A549 (cell line): ENCODE results near the gene EIF4B.

Source experiments
- BHLHE40 ChIP-seq: IDR thresholded peaks from 2 replicates; pipeline ENCODE4 v1.6.1; 2012; ENCODE audit warnings: low read depth, low read length, inconsistent platforms
- CEBPB ChIP-seq, 2 experiments: fragments of >200 bp in 1 of 2; sonication (Bioruptor Twin) in 1 of 2; formaldehyde crosslinking in 1 of 2; IDR thresholded peaks; 2 replicates each; pipeline ENCODE4 v1.6.1; 2012 to 2016
- EP300 ChIP-seq, 2 experiments: fragments of >200 bp; sonication (Bioruptor Twin); formaldehyde crosslinking; IDR thresholded peaks; 2 replicates in 1 of 2; 3 replicates in 1 of 2; pipeline ENCODE4 v1.6.1; 2016 to 2017
- FOXS1 ChIP-seq: fragments of 250-450 bp; sonication (Bioruptor Pico); IDR thresholded peaks from 2 replicates; pipeline ENCODE4 v1.5.0; 2020; ENCODE audit warnings: mild to moderate bottlenecking, moderate library complexity
- MAX ChIP-seq: IDR thresholded peaks from 2 replicates; pipeline ENCODE4 v1.6.1; 2012
- PBX3 ChIP-seq: IDR thresholded peaks from 2 replicates; pipeline ENCODE4 v1.6.1; 2012
- POLR2A ChIP-seq: IDR thresholded peaks from 2 replicates; pipeline ENCODE4 v1.6.1; 2012; ENCODE audit warnings: mild to moderate bottlenecking, low read length
- POLR2AphosphoS2 ChIP-seq: conservative IDR thresholded peaks from 2 replicates; pipeline ENCODE4 v1.6.1; 2012; ENCODE audit warnings: low read length, improper control_type of control experiment, inconsistent platforms
- RARB ChIP-seq: fragments of 250-450 bp; sonication (Bioruptor Pico); IDR thresholded peaks from 2 replicates; pipeline ENCODE4 v1.8.0; 2021; ENCODE audit warnings: mild to moderate bottlenecking, moderate library complexity
- TF ChIP-seq, protein P1 (sequence below): fragments of >200 bp; sonication (Bioruptor Twin); formaldehyde crosslinking; IDR thresholded peaks from 3 replicates; pipeline ENCODE4 v1.6.1; 2016
- TF ChIP-seq, protein P2 (sequence below): fragments of >200 bp; sonication (Bioruptor Twin); formaldehyde crosslinking; IDR thresholded peaks from 3 replicates; pipeline ENCODE4 v1.5.1; 2016
- TF ChIP-seq, protein P3 (sequence below): fragments of 450-650 bp; IDR thresholded peaks from 2 replicates; pipeline ENCODE4 v1.6.1; 2014; ENCODE audit warnings: antibody characterized with exemption

DNA sequence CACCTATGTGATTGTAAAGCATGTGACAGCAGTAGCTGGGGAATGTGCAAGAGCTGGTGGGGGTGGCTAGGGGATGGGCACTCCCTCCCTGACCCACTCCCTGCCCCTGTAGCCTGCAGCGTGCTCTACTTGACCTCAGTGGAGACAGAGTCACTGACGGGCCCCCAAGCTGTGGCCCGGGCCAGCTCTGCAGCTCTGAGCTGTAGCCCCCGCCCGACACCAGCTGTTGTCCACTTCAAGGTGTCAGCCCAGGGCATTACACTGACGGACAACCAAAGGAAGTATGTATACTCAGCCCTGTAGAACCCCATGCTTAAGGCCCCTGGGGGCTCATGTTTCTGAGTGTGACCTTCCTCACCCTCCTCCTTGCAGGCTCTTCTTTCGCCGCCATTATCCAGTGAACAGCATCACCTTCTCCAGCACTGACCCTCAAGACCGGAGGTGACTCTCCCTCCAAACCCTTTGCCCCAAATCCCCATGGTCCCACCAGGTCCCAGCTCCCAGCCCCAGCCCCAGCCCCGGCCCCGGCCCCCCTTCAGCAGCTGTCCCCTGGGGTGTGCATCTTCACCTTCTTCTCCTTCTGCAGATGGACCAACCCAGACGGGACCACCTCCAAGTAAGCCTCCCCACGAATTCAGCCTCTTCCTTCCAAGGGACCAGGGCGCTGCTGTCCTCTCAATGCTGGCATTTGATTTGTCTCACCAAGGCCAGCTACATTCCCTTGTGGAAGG is 56.9 kb downstream of the EIF4B start:
- no peak for TF ChIP-seq EP300 (IDR thresholded peaks at IDR 0.05)
- TF ChIP-seq, protein P1, sequence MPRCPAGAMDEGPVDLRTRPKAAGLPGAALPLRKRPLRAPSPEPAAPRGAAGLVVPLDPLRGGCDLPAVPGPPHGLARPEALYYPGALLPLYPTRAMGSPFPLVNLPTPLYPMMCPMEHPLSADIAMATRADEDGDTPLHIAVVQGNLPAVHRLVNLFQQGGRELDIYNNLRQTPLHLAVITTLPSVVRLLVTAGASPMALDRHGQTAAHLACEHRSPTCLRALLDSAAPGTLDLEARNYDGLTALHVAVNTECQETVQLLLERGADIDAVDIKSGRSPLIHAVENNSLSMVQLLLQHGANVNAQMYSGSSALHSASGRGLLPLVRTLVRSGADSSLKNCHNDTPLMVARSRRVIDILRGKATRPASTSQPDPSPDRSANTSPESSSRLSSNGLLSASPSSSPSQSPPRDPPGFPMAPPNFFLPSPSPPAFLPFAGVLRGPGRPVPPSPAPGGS: no peak
- no peak for TF ChIP-seq CEBPB (IDR thresholded peaks at IDR 0.05)
- TF ChIP-seq, protein P2, sequence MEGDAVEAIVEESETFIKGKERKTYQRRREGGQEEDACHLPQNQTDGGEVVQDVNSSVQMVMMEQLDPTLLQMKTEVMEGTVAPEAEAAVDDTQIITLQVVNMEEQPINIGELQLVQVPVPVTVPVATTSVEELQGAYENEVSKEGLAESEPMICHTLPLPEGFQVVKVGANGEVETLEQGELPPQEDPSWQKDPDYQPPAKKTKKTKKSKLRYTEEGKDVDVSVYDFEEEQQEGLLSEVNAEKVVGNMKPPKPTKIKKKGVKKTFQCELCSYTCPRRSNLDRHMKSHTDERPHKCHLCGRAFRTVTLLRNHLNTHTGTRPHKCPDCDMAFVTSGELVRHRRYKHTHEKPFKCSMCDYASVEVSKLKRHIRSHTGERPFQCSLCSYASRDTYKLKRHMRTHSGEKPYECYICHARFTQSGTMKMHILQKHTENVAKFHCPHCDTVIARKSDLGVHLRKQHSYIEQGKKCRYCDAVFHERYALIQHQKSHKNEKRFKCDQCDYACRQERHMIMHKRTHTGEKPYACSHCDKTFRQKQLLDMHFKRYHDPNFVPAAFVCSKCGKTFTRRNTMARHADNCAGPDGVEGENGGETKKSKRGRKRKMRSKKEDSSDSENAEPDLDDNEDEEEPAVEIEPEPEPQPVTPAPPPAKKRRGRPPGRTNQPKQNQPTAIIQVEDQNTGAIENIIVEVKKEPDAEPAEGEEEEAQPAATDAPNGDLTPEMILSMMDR: no peak
- TF ChIP-seq POLR2A: no peak
- TF ChIP-seq, protein P3, sequence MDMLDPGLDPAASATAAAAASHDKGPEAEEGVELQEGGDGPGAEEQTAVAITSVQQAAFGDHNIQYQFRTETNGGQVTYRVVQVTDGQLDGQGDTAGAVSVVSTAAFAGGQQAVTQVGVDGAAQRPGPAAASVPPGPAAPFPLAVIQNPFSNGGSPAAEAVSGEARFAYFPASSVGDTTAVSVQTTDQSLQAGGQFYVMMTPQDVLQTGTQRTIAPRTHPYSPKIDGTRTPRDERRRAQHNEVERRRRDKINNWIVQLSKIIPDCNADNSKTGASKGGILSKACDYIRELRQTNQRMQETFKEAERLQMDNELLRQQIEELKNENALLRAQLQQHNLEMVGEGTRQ: no peak
- TF ChIP-seq RARB (CRISPR knock-in tag): no peak
- TF ChIP-seq BHLHE40: no peak
- no peak for TF ChIP-seq MAX
- no peak for TF ChIP-seq POLR2AphosphoS2
- TF ChIP-seq PBX3: no peak
- no peak for TF ChIP-seq FOXS1 (CRISPR knock-in tag)
